MCF 10A (cell line): ENCODE results near the gene DPPA4. TPM values are rescaled to one million over a fixed set of nuclear protein-coding genes. Genes with fewer than 3 reads are reported as not detected.

Source experiments
- BruUV-seq: library from RNA; stranded (reverse); fragments of 400-500 nt; replicated peaks from 2 replicates; lab custom pipeline; 2021; lab: Mats Ljungman, UMichigan
- CTCF ChIA-PET: fragments of 300-600 bp; sonication (Branson Sonifier 250); formaldehyde crosslinking; extraction: SDS; loops from one replicate; lab custom pipeline; 2021; ENCODE audit warnings: antibody characterized with exemption, inconsistent platforms; lab: Yijun Ruan, JAX
- POLR2A ChIA-PET: fragments of 300-600, 350-650 bp; sonication (Branson Sonifier 250); formaldehyde crosslinking; extraction: SDS; loops from one replicate; lab custom pipeline; 2020; ENCODE audit warnings: antibody characterized with exemption, inconsistent platforms; lab: Yijun Ruan, JAX
- DNase-seq: peaks from one replicate; pipeline ENCODE4 v3.0.0-alpha.2; 2018; ENCODE audit not compliant: unreplicated experiment
- H3K27ac Mint-ChIP-seq: one replicate; pipeline ENCODE4 v1.8.0; 2022; ENCODE audit warnings: mild to moderate bottlenecking, low read depth, mixed read lengths; ENCODE audit not compliant: unreplicated experiment
- H3K27me3 Mint-ChIP-seq: one replicate; pipeline ENCODE4 v1.8.0; 2022; ENCODE audit warnings: mixed read lengths; ENCODE audit not compliant: insufficient read depth, unreplicated experiment
- H3K36me3 Mint-ChIP-seq: one replicate; pipeline ENCODE4 v1.8.0; 2022; ENCODE audit warnings: mild to moderate bottlenecking, moderate library complexity, mixed read lengths; ENCODE audit not compliant: insufficient read depth, unreplicated experiment
- H3K4me1 Mint-ChIP-seq: one replicate; pipeline ENCODE4 v1.8.0; 2022; ENCODE audit warnings: mixed read lengths; ENCODE audit not compliant: insufficient read depth, unreplicated experiment
- H3K4me3 Mint-ChIP-seq: one replicate; pipeline ENCODE4 v1.8.0; 2022; ENCODE audit warnings: mild to moderate bottlenecking, moderate library complexity, mixed read lengths; ENCODE audit not compliant: unreplicated experiment
- H3K9me3 Mint-ChIP-seq: one replicate; pipeline ENCODE4 v1.8.0; 2022; ENCODE audit warnings: mixed read lengths; ENCODE audit not compliant: unreplicated experiment
- intact Hi-C: fragments of 100-400 bp; cut with micrococcal nuclease; formaldehyde crosslinking; loops from 2 replicates; pipeline ENCODE4 v1.14.1; 2022
- total RNA-seq: library from RNA; stranded (reverse); gene quantifications from 2 replicates; pipeline ENCODE4 v1.2.3, GENCODE V29; 2022
- TF ChIP-seq, protein P1 (sequence below): fragments of 200-600 bp; IDR thresholded peaks from one replicate; pipeline ENCODE4 v1.8.0; 2022; ENCODE audit warnings: antibody characterized with exemption, mild to moderate bottlenecking; ENCODE audit not compliant: unreplicated experiment

DPPA4 gene
- total RNA-seq, 1 experiment from 2014 or later, result not detected

- no peak overlapping the region for H3K27ac Mint-ChIP-seq
- TF ChIP-seq, protein P1, sequence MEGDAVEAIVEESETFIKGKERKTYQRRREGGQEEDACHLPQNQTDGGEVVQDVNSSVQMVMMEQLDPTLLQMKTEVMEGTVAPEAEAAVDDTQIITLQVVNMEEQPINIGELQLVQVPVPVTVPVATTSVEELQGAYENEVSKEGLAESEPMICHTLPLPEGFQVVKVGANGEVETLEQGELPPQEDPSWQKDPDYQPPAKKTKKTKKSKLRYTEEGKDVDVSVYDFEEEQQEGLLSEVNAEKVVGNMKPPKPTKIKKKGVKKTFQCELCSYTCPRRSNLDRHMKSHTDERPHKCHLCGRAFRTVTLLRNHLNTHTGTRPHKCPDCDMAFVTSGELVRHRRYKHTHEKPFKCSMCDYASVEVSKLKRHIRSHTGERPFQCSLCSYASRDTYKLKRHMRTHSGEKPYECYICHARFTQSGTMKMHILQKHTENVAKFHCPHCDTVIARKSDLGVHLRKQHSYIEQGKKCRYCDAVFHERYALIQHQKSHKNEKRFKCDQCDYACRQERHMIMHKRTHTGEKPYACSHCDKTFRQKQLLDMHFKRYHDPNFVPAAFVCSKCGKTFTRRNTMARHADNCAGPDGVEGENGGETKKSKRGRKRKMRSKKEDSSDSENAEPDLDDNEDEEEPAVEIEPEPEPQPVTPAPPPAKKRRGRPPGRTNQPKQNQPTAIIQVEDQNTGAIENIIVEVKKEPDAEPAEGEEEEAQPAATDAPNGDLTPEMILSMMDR, result no peak
- POLR2A ChIA-PET, result no interaction called here
Observed at GRCh38 chr3:109330405-109330804, 6.9 kb downstream of the DPPA4 start.

GRCh38 chr3:109328202-109328601 is 9.1 kb downstream of the DPPA4 start:
- no peak for DNase-seq
- Mint-ChIP-seq H3K9me3 (no peaks in the 10 kb centered on the region), H3K4me3 (no peak overlapping the region), H3K27me3 (no peaks in the 10 kb centered on the region), H3K36me3 (no peaks in the 10 kb centered on the region), H3K27ac (no peak overlapping the region), H3K4me1 (no peaks in the 10 kb centered on the region)
- ChIA-PET CTCF (interaction anchor here (0.6 kb wide), 1 partner anchor 23 kb away, joined by 4 read pairs; no protein-coding TSS in a partner anchor), POLR2A (no interaction called here)
- TF ChIP-seq, protein P1, result no peak
- no TSS peak for BruUV-seq
- intact Hi-C loops, result no loop called here

More at GRCh38 chr3:109330405-109330804, 6.9 kb downstream of the DPPA4 start:
- no peaks in the 10 kb centered on the region for H3K9me3 Mint-ChIP-seq
- BruUV-seq, result no TSS peak
- H3K27me3 Mint-ChIP-seq, result no peaks in the 10 kb centered on the region
- CTCF ChIA-PET, result interaction anchor here (0.6 kb wide), 2 partner anchors 13 to 42 kb away, joined by 3 to 4 read pairs; no protein-coding TSS in a partner anchor
- intact Hi-C loops, result no loop called here
- no peaks in the 10 kb centered on the region for H3K4me1 Mint-ChIP-seq
- H3K36me3 Mint-ChIP-seq, result no peaks in the 10 kb centered on the region
- DNase-seq, result no peak
- H3K4me3 Mint-ChIP-seq, result no peak overlapping the region

GRCh38 chr3:109325657-109326056 is 11.7 kb downstream of the DPPA4 start:
- intact Hi-C loops, result no loop called here
- no peaks in the 10 kb centered on the region for H3K36me3 Mint-ChIP-seq

GRCh38 chr3:109325109-109325508 is 12.2 kb downstream of the DPPA4 start:
- TF ChIP-seq, protein P1, result no peak
- Mint-ChIP-seq H3K27me3 (no peaks in the 10 kb centered on the region), H3K4me1 (no peaks in the 10 kb centered on the region), H3K4me3 (no peak overlapping the region), H3K36me3 (no peaks in the 10 kb centered on the region), H3K27ac (no peak overlapping the region), H3K9me3 (no peaks in the 10 kb centered on the region)
- intact Hi-C loops, result no loop called here
- no peak for DNase-seq
- no TSS peak for BruUV-seq
- ChIA-PET CTCF (interaction anchor here (0.5 to 0.6 kb wide), 3 partner anchors 38 to 988 kb away, joined by 3 to 4 read pairs (median 3); no protein-coding TSS in a partner anchor), POLR2A (no interaction called here)

More at GRCh38 chr3:109325657-109326056, 11.7 kb downstream of the DPPA4 start:
- H3K4me3 Mint-ChIP-seq, result no peak overlapping the region
- ChIA-PET POLR2A (no interaction called here), CTCF (interaction anchor here (0.5 to 0.7 kb wide), 3 partner anchors 31 to 242 kb away, joined by 3 to 4 read pairs (median 3); no protein-coding TSS in a partner anchor)
- TF ChIP-seq, protein P1, result no peak
- no TSS peak for BruUV-seq
- DNase-seq, result no peak
- no peaks in the 10 kb centered on the region for H3K9me3 Mint-ChIP-seq
- no peak overlapping the region for H3K27ac Mint-ChIP-seq
- no peaks in the 10 kb centered on the region for H3K4me1 Mint-ChIP-seq
- H3K27me3 Mint-ChIP-seq, result no peaks in the 10 kb centered on the region
